AML-193 (cell line): ENCODE results near the gene C3orf20.

ENCODE experiments used
- DNase-seq, 2 experiments: peaks; one replicate each; lab custom pipeline; 2025; lab: John Stamatoyannopoulos, UW

C3orf20 gene

GRCh38 chr3:14674841-14675240, at the start of gene C3orf20:
TSS of gene C3orf20 (plus strand) at chr3:14675141. CDS start at chr3:14682714, 7,573 bp downstream.
- DNase-seq = no peak

- no peak for DNase-seq
These were observed 49.5 kb upstream of the C3orf20 start for GRCh38 chr3:14625443-14625842.

GRCh38 chr3:14627815-14628214, 47.1 kb upstream of the C3orf20 start:
- DNase-seq = no peak

GRCh38 chr3:14628406-14628805, 46.5 kb upstream of the C3orf20 start:
- DNase-seq = no peak

DNA sequence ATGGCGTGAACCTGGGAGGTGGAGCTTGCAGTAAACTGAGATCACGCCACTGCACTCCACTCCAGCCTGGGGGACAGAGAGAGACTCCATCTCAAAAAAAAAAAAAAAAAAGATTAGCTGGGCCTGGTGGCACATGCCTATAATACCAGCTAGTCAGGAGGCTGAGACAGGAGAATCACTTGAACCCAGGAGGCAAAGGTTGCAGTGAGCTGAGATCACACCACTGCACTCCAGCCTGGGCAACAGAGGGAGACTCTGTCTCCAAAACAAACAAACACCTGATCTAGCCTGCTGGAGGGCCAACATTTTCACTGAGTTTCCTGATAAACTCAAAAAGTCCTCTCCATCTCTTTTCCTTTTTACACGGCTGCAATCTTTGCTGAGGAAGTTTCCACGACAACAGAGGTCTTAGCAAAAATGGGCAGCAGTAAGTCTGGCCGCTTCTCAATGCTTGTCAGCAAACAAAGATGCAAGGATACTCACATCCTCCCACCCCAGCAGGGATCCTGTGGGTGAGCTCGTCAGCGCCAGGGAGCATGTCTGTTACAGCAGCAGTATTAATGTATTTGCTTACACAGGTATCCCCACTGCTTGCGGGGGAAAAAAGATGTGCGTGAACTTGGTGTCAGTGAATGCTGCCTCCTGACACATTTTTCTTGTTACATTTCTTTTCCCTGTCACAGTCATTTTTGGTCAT, 44.4 kb upstream of the C3orf20 start:
- no peak for DNase-seq

GRCh38 chr3:14631101-14631497, 43.8 kb upstream of the C3orf20 start:
- DNase-seq = no peak

DNA sequence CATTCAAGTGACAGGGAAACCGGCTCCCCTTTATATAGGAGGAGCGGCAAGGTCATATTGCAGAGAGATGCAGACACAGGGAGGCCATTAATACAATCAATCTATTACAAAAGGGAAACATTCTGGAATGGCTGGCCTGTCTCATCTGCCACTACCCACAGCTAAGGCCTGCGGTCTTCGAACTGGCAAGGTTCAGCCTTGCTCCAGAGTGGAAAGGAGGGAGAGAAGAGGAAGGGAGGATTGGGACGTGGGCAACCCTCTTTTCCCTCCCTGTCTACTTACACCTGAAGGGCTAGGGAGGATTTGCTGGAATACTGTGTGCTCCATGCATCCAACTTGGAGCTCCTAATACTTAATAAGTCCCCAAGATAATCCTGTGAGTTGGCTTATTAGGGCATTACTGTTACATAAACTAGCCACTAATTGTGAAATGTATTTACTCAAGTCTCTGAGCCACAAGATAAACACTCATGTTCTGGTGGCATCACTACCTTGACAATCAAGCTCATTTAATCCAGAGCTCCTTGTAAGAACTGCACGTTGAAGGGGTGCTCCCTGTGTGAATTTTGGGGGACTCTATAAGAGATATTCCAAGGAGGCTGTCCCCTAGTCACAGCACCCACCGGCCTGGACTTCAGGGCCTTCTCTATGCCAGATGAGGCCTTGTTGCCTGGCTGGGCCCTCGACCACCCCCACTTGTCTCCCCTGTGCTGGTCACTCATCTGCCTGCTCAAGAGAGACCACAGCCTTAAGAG, 43.1 kb upstream of the C3orf20 start:
- DNase-seq = no peak

- DNase-seq = no peak
These were observed 42.5 kb upstream of the C3orf20 start for GRCh38 chr3:14632442-14632930.

- no peak for DNase-seq
These were observed 41.5 kb upstream of the C3orf20 start for GRCh38 chr3:14633417-14633816.

DNA sequence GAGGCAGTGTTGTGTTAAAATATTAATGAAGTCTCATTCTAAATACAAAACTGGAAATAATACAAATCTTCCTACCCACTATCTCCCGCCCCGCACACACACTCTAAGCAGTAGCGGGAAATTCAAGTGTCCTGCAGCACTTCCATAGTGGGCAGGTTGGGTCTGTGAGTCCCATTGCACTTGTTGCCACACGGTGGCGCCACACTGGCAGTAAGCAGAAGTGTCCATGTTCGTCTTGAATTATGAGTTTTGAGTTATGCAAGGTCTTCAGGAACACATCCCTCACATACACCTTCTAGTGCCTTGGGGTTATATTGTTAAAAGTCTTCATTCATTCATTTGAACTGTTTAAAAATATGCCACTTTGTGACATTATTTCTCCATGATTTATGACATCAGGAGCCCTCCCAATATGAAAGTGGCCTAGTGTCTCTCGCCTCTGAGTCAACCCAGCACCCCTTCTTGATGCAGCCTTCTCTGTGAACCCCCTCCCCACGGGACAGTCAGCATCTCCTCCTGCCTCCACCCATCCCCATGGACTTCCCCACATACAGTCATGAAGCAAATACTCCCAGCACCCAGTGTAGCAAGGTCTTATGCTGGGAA, 41.0 kb upstream of the C3orf20 start:
- DNase-seq = peak; percentile 81 to 85

DNA sequence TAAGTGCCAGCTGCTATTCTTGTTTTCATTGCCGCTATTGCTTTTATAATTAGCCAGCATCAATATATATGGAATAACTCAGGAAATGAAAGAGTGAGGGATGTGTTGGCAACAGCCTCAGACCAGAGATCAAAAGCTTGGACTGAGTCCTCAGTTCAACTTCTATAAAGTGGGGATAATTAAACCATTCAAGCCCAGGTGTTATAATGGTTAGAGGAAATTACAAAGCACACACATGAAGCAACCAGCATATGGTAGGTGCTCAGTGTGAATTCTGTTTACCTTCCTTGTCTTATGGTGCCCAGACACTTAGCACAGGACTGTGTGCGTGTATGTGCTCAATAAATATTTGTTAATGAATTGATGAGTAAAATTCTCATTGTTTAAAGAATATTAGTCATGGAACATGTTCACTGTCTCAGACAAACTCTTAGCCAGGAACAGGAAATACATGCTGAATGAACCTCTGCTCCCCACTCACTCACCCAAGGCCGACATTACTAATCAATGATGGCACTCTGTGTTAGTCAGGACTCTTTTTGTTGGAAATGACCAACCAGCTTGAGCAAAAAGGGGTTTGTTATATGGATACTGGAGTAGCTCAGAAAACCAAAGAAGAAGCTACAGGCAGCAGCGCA, 40.1 kb upstream of the C3orf20 start:
- no peak for DNase-seq

GRCh38 chr3:14636496-14637087, 38.3 kb upstream of the C3orf20 start:
- no peak for DNase-seq

DNA sequence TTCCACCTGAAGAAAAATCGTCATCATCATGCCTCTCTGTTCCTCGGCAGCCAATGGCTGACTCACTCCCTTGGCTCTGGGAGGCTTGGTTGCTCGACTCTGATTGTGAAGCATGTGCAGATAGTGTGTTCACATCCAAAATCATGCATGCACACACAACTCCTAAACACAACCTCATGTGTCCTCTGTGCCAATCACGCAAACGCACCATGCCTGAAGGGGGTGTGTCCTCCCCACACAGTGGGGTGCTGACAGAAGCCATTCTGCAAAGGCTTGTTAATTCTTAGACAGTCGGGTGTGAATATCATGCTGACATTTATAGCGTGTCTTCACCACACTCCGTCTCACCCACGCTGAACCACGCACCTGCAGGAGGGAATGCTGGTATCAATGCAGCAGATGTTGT, 34.8 kb upstream of the C3orf20 start:
- no peak for DNase-seq

GRCh38 chr3:14640734-14641133, 34.2 kb upstream of the C3orf20 start:
- no peak for DNase-seq

- no peak for DNase-seq
These were observed 33.6 kb upstream of the C3orf20 start for GRCh38 chr3:14641346-14641745.

- DNase-seq = no peak
These were observed 29.5 kb upstream of the C3orf20 start for GRCh38 chr3:14645453-14645852.

GRCh38 chr3:14646131-14646573, 28.8 kb upstream of the C3orf20 start:
- no peak for DNase-seq

DNA sequence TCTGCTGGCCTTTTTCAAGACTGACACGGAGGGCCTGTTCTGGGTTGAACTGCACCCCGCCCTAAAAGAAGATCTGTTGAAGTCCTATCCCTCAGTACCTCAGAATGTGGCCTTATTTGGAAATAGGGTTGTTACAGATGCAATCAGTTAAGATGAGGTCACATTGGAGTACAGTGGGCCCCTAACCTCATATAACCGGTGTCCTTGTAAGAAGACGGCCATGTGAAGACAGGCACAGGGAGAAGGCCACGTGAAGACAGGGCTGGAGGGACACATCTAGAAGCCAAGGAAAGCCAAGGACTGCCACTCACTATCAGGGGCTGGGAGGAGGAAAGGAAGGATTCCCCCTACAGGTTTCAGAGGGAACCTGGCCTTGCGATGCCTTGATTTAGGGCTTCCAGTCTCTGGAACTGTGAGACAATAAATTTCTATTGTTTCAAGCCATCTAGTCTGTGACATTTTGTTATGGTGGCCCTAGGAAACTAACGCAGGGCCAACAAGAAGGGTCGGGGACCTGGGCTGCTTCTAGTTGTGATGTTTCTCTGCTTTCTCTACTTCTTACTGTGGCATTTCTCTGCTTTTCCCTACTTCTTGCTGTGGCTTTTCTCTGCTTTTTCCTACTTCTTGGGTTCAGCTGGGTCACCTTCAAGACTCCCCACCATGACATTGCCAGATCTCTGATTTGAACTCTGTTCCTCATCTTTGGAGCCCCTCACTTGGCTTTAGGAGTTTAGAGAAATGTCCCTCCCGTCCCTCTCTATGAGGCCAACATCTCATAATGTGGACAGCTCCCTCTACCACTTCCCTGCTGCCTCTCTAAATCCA, 28.1 kb upstream of the C3orf20 start:
- no peak for DNase-seq

DNA sequence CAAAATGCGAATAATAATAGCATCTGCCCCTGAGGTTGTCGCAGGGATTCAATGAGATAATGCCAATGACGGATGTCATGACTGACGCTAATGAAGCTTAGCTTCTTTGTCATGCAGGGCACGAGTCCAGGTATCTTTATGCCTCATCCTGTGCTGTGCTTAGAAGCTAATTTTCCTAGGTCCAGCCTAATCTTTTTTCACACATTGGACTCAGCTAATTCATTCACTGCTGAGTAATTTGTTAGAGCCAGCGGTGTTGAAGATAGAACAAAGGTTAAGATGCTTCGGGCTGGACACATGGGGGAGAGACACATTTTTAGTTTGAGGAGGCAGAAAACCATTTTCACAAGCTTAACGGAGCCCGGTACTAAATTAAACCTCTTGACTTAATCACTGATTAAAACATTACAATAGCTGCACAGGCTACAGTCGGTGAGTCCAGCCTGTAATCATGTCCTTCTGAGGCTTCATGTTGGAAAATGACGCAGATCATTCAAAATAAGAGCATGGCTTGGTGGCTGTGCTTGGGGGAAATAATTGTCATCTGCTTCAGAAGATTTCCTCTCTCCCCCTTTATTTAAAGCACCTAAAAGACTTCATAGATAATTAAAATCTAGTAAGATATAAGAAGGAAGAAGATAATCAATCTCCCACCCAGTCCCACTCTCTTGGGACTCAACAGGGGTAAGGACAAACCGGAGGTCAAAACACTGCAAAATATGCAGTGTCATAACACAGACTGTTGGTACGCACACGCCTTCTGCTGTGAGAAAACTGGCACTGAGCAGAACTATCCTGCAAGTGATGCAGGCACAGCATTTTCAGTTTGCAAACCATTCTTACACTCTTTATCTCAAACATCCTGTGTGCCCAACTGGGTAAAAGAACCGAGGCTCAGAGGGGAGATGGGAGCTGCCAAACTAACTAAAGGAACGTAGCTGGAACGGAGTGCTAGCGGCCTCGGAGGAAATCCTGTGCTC, 26.7 kb upstream of the C3orf20 start:
- DNase-seq = peak; percentile 67 to 78

DNA sequence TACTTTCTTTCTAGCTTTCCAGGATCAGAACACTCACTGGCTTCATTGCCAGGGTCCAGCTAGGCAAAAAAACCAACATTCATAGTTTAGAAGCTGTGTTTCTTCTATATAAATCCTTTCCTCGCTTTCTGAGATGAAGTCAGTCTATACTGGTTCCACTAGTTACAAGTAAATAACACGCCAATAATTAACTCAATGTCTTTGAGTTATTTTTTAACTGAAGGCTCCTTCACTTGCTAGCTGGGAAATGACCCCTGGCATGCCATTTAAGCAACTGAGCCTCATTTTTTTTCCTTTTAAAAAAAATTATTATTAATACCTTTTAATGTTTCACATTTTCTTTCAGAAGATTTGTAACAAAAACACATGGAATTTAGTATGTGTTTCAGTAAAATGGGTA, 25.5 kb upstream of the C3orf20 start:
- DNase-seq = no peak
